NCI-H2107 (cell line): ENCODE data around the gene MMP15.
"Not testable (repeated sequence)": the region's sequence is repeated elsewhere in the genome, so short reads cannot be mapped to it uniquely, and the experiment has no call there.

Experiments
- DNase-seq: peaks from one replicate; lab custom pipeline; 2025; lab: John Stamatoyannopoulos, UW

The MMP15 gene

DNA sequence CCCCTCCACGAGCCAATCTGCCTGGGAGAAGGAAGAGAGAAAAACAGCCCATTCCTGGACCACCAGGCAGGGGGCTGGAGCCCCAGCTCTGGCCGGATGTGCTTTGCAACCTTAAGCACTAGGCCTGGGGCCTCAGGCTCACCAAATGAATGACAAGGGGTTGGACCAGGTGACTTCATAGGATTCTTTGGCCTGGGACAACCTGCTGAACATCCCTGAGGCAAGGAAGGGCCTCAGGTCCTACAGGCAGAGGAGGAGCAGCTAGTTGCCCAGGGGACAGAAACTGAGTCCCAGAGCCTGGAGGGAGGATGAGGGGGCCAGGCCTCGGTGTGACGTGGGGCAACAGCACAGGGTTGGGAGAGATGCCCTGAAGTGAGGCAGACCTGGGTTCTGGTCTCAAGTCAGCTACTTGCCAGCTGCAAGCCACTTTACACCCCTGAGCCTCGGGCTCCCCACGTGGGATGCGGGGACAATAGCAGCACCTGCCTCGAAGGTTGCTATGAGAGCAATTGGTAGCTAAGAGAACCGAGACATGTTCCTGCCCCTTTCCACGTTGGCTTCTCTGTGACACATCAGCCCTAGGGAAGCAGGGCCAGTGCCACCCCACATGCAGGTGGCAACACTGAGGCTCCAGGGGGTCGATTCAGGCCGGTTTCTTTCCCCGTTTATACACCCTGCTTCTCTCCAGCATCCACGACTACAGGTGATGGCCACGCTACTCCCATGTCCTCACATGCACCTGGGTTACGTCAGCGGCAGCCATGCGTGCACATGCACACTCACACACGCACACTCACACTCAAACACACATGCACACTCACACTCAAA is 61.0 kb downstream of the MMP15 start:
- DNase-seq = peak; percentile 74

DNA sequence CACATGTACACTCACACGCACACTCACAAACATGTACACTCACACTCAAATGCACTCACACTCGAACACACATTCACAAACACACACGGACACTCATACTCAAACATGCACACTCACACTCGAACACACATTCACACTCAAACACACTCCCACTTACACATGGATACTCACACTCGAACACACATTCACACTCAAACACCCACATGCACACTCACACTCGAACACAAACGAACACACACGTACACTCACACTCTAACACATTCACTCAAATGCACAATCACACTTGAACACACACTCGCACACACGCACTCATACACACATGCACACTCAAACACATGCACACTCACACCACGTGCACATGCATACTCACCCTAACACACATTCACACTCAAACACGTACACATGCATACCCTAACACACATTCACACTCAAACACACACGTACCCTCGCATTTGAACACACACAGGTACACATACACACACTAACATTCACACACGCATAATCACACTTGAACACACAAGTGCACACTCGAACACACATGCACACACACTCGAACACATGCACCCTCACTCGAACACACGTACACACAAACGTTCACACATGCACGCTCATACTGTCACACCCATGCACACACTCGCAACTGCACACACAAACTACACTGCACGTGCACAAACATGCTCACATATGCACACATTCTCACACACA is 61.8 kb downstream of the MMP15 start:
- DNase-seq = no peak

- no peak for DNase-seq
These were observed 62.5 kb downstream of the MMP15 start for GRCh38 chr16:58088091-58088490.

- DNase-seq = not testable (repeated sequence)
These were observed 64.8 kb downstream of the MMP15 start for GRCh38 chr16:58090396-58090795.

DNA sequence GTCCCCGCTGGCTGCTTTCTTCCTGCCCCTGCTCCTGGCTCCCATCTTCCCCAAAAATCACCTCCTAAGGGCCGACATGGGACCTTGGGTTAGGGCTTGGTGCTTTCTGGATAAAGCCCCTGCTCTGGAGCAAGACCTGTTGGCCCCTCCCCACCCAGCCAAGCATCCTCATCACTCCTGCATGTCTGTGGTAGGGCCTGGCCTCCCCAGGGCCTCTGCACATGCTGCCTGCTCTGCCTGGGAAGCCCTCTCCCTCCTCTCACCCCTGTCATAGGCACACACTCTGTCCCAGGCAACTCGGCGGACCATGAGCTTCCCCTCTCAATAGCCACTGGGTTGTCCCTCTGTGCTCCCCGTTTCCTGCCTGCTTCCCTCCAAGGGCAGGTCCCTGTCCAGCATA is 68.5 kb downstream of the MMP15 start:
- no peak for DNase-seq

DNA sequence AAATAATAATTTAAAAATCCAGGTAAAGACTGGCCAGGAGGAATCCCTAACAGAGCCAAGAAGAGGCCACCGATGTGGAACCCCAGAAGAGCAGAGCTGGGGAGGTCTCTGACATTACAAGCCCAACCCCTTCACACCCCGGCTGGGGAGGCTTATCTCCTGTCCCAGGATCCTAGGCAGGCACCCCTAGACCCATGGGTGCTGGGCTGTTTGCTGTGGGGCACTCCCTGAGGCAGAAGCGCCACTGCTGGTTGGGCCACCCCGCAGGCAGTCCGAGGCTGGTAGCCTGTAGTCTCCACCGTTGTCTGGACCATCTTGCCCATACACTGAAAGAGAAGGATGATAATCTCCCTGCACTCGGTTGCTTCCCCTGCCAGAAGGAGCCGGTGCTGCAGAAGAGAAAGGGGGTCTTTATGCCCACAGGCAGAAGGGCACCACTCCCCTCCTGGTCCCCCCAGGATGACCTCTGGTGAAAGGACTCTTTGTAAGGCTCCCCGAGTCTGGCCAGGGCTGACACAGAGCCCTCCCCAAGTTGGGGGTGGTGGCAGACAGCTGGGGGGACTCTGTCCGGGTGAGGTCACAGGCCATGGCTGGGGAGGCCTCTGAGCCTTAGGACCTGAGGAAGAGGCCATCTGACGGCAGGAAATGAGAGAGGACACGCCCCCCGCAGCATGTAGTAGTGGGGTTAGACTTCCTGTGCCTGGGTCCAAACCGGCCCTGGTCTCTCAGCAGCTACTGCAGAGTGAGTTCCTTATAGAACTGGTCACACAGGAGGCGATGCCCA is 69.4 kb downstream of the MMP15 start:
- no peak for DNase-seq

DNA sequence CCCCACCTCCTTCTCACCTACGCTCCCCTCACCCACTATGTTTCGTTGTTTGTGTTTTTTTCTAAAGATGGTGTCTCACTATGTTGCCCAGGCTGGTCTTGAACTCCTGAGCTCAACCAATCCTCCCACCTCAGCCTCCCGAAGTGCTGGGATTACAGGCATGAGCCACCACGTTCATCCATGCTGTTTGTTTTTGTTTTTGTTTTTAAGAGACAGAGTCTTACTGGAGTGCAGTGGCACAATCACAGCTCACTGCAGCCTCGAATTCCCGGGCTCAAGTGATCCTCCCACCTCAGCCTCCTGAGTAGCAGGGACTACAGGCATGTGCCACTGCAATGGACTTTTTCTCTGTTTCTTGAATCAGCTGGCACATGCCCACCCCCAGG is 70.0 kb downstream of the MMP15 start:
- not testable (repeated sequence) for DNase-seq

GRCh38 chr16:58096249-58096648 is 70.7 kb downstream of the MMP15 start:
- no peak for DNase-seq
